WTC11 (cell line): ENCODE results near the gene FBXO15. TPM values are rescaled to one million over a fixed set of nuclear protein-coding genes. Genes with fewer than 3 reads are reported as not detected.

Source experiments
- ATAC-seq: fragments of 200-7000 bp; cut with Tn5 transposase; 2 replicates; pipeline ENCODE4 v1.10.0; 2021; ENCODE audit warnings: mild to moderate bottlenecking, moderate library complexity
- CTCF ChIA-PET: fragments of 300-600 bp; sonication (Branson Sonifier 250); formaldehyde crosslinking; loops from one replicate; lab custom pipeline; 2021; ENCODE audit warnings: antibody characterized with exemption; lab: Charles Lee
- POLR2A ChIA-PET: fragments of 350-600 bp; sonication (Branson Sonifier 250); formaldehyde crosslinking; loops from one replicate; lab custom pipeline; 2021; ENCODE audit warnings: antibody characterized with exemption; lab: Charles Lee
- DNase-seq: peaks from one replicate; pipeline ENCODE4 v3.0.0; 2021; ENCODE audit warnings: low spot score
- H3K27ac Mint-ChIP-seq: 2 replicates; pipeline ENCODE4 v1.8.0; 2021; ENCODE audit warnings: mixed read lengths
- H3K27me3 Mint-ChIP-seq: 2 replicates; pipeline ENCODE4 v1.8.0; 2021; ENCODE audit warnings: low read depth, mild to moderate bottlenecking, moderate library complexity, mixed read lengths
- H3K36me3 Mint-ChIP-seq: 2 replicates; pipeline ENCODE4 v1.8.0; 2021; ENCODE audit warnings: mixed read lengths
- H3K4me1 Mint-ChIP-seq: 2 replicates; pipeline ENCODE4 v1.8.0; 2022; ENCODE audit warnings: mixed read lengths
- H3K4me3 Mint-ChIP-seq: 2 replicates; pipeline ENCODE4 v1.8.0; 2021; ENCODE audit warnings: mild to moderate bottlenecking, moderate library complexity, mixed read lengths
- H3K9me3 Mint-ChIP-seq: 2 replicates; pipeline ENCODE4 v1.8.0; 2021; ENCODE audit warnings: mixed read lengths
- CBFB ChIP-seq: sonication (generic); formaldehyde crosslinking; IDR thresholded peaks from 2 replicates; pipeline ENCODE4 v1.8.1; 2022; ENCODE audit warnings: mild to moderate bottlenecking, low read depth, missing genetic modification reagents
- ESRRA ChIP-seq: sonication (generic); formaldehyde crosslinking; IDR thresholded peaks from 2 replicates; pipeline ENCODE4 v1.8.1; 2022; ENCODE audit warnings: mild to moderate bottlenecking, missing genetic modification reagents, borderline replicate concordance
- FOXP1 ChIP-seq: sonication (generic); formaldehyde crosslinking; IDR thresholded peaks from 2 replicates; pipeline ENCODE4 v1.8.0; 2022; ENCODE audit warnings: missing genetic modification reagents, mild to moderate bottlenecking, moderate library complexity, borderline replicate concordance
- GABPB1 ChIP-seq: sonication (generic); formaldehyde crosslinking; IDR thresholded peaks from 2 replicates; pipeline ENCODE4 v1.8.1; 2023; ENCODE audit warnings: mild to moderate bottlenecking, missing genetic modification reagents
- JUN ChIP-seq: sonication (generic); formaldehyde crosslinking; IDR thresholded peaks from 2 replicates; pipeline ENCODE4 v1.8.0; 2023; ENCODE audit warnings: mild to moderate bottlenecking, missing genetic modification reagents
- KAT7 ChIP-seq: sonication (generic); formaldehyde crosslinking; IDR thresholded peaks from 2 replicates; pipeline ENCODE4 v1.8.1; 2023; ENCODE audit warnings: missing genetic modification reagents, mild to moderate bottlenecking, borderline replicate concordance
- MYBL2 ChIP-seq: sonication (generic); formaldehyde crosslinking; IDR thresholded peaks from 2 replicates; pipeline ENCODE4 v1.8.1; 2023; ENCODE audit warnings: mild to moderate bottlenecking, moderate library complexity, missing genetic modification reagents
- OVOL2 ChIP-seq: fragments of 250-450 bp; sonication (Bioruptor Pico); IDR thresholded peaks from 2 replicates; pipeline ENCODE4 v1.9.0; 2021; ENCODE audit warnings: mild to moderate bottlenecking, borderline replicate concordance
- RELA ChIP-seq: sonication (generic); formaldehyde crosslinking; IDR thresholded peaks from 2 replicates; pipeline ENCODE4 v1.8.1; 2022; ENCODE audit warnings: missing genetic modification reagents, mild to moderate bottlenecking, borderline replicate concordance
- SMAD3 ChIP-seq: sonication (generic); formaldehyde crosslinking; IDR thresholded peaks from 2 replicates; pipeline ENCODE4 v1.8.0; 2022; ENCODE audit warnings: missing genetic modification reagents, mild to moderate bottlenecking, borderline replicate concordance
- TCF7 ChIP-seq: sonication (generic); formaldehyde crosslinking; IDR thresholded peaks from 2 replicates; pipeline ENCODE4 v1.8.0; 2022; ENCODE audit warnings: mild to moderate bottlenecking, low read depth, missing genetic modification reagents, moderate library complexity
- USF1 ChIP-seq: sonication (generic); formaldehyde crosslinking; IDR thresholded peaks from 2 replicates; pipeline ENCODE4 v1.8.0; 2022; ENCODE audit warnings: mild to moderate bottlenecking, missing genetic modification reagents
- ZNF512 ChIP-seq: sonication (generic); formaldehyde crosslinking; IDR thresholded peaks from 2 replicates; pipeline ENCODE4 v1.8.1; 2022; ENCODE audit warnings: missing genetic modification reagents, borderline replicate concordance
- ZNF671 ChIP-seq: fragments of 250-450 bp; sonication (Bioruptor Pico); IDR thresholded peaks from 2 replicates; pipeline ENCODE4 v1.8.0; 2021; ENCODE audit warnings: mild to moderate bottlenecking
- total RNA-seq: library from RNA; stranded (reverse); gene quantifications from 3 replicates; pipeline ENCODE4 v1.2.3, GENCODE V29; 2021
- TF ChIP-seq, protein P1 (sequence below): sonication (generic); formaldehyde crosslinking; IDR thresholded peaks from 2 replicates; pipeline ENCODE4 v1.8.1; 2023; ENCODE audit warnings: mild to moderate bottlenecking, moderate library complexity, missing genetic modification reagents
- TF ChIP-seq, protein P2 (sequence below): sonication (generic); formaldehyde crosslinking; IDR thresholded peaks from 2 replicates; pipeline ENCODE4 v1.8.0; 2022; ENCODE audit warnings: mild to moderate bottlenecking, missing genetic modification reagents
- TF ChIP-seq, protein P3 (sequence below): sonication (generic); formaldehyde crosslinking; IDR thresholded peaks from 2 replicates; pipeline ENCODE4 v1.8.0; 2023; ENCODE audit warnings: mild to moderate bottlenecking, missing genetic modification reagents
- TF ChIP-seq, protein P4 (sequence below): fragments of 250-450 bp; sonication (Bioruptor Pico); IDR thresholded peaks from 2 replicates; pipeline ENCODE4 v1.8.0; 2021; ENCODE audit warnings: mild to moderate bottlenecking
- TF ChIP-seq, protein P5 (sequence below): sonication (generic); formaldehyde crosslinking; IDR thresholded peaks from 2 replicates; pipeline ENCODE4 v1.8.0; 2023; ENCODE audit warnings: missing genetic modification reagents
- TF ChIP-seq, protein P6 (sequence below): sonication (generic); formaldehyde crosslinking; IDR thresholded peaks from 2 replicates; pipeline ENCODE4 v1.8.1; 2022; ENCODE audit warnings: mild to moderate bottlenecking, missing genetic modification reagents, moderate library complexity, borderline replicate concordance

FBXO15 gene
- total RNA-seq, 1 experiment from 2014 or later: 0.96 TPM

GRCh38 chr18:74155276-74155675, 7.6 kb upstream of the FBXO15 start (continued):
- TF ChIP-seq, protein P1, sequence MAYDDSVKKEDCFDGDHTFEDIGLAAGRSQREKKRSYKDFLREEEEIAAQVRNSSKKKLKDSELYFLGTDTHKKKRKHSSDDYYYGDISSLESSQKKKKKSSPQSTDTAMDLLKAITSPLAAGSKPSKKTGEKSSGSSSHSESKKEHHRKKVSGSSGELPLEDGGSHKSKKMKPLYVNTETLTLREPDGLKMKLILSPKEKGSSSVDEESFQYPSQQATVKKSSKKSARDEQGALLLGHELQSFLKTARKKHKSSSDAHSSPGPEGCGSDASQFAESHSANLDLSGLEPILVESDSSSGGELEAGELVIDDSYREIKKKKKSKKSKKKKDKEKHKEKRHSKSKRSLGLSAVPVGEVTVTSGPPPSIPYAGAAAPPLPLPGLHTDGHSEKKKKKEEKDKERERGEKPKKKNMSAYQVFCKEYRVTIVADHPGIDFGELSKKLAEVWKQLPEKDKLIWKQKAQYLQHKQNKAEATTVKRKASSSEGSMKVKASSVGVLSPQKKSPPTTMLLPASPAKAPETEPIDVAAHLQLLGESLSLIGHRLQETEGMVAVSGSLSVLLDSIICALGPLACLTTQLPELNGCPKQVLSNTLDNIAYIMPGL (CRISPR knock-in tag): no peak
- TF ChIP-seq, protein P2, sequence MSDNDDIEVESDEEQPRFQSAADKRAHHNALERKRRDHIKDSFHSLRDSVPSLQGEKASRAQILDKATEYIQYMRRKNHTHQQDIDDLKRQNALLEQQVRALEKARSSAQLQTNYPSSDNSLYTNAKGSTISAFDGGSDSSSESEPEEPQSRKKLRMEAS (CRISPR knock-in tag): no peak
- TF ChIP-seq, protein P3, sequence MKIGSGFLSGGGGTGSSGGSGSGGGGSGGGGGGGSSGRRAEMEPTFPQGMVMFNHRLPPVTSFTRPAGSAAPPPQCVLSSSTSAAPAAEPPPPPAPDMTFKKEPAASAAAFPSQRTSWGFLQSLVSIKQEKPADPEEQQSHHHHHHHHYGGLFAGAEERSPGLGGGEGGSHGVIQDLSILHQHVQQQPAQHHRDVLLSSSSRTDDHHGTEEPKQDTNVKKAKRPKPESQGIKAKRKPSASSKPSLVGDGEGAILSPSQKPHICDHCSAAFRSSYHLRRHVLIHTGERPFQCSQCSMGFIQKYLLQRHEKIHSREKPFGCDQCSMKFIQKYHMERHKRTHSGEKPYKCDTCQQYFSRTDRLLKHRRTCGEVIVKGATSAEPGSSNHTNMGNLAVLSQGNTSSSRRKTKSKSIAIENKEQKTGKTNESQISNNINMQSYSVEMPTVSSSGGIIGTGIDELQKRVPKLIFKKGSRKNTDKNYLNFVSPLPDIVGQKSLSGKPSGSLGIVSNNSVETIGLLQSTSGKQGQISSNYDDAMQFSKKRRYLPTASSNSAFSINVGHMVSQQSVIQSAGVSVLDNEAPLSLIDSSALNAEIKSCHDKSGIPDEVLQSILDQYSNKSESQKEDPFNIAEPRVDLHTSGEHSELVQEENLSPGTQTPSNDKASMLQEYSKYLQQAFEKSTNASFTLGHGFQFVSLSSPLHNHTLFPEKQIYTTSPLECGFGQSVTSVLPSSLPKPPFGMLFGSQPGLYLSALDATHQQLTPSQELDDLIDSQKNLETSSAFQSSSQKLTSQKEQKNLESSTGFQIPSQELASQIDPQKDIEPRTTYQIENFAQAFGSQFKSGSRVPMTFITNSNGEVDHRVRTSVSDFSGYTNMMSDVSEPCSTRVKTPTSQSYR (CRISPR knock-in tag): no peak
- TF ChIP-seq SMAD3 (CRISPR knock-in tag) (no peak), USF1 (CRISPR knock-in tag) (no peak)
- TF ChIP-seq, protein P4, sequence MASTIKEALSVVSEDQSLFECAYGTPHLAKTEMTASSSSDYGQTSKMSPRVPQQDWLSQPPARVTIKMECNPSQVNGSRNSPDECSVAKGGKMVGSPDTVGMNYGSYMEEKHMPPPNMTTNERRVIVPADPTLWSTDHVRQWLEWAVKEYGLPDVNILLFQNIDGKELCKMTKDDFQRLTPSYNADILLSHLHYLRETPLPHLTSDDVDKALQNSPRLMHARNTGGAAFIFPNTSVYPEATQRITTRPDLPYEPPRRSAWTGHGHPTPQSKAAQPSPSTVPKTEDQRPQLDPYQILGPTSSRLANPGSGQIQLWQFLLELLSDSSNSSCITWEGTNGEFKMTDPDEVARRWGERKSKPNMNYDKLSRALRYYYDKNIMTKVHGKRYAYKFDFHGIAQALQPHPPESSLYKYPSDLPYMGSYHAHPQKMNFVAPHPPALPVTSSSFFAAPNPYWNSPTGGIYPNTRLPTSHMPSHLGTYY (CRISPR knock-in tag): no peak
- TF ChIP-seq, protein P5, sequence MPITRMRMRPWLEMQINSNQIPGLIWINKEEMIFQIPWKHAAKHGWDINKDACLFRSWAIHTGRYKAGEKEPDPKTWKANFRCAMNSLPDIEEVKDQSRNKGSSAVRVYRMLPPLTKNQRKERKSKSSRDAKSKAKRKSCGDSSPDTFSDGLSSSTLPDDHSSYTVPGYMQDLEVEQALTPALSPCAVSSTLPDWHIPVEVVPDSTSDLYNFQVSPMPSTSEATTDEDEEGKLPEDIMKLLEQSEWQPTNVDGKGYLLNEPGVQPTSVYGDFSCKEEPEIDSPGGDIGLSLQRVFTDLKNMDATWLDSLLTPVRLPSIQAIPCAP: no peak
- TF ChIP-seq, all 79 proteins: peak for 0

DNA sequence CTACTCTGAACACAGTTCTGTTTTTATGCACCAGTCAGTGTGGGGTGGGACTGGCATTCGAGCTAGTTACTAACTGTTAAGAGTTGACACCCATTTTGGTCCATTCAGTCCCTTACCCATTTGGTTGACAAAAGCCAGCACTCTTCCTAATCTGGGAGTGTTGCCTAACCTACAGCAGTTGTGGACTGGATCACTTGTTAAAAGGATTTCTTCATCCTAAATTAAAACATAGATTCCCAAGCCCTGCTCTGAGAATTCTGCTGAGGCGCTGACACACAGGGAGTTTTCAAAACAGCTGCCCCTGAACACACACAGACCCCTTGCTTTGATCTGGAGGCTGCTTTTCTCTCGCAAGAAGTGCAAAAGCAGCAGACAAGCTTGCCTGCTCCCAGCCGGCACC, 7.1 kb upstream of the FBXO15 start:
- H3K27me3 Mint-ChIP-seq: no peaks in the 10 kb centered on the region
- CTCF ChIA-PET: interaction anchor here (3.8 kb wide), 1 partner anchor 72 kb away, joined by 27 read pairs; no protein-coding TSS in a partner anchor
- DNase-seq (no peak), ATAC-seq (0 out of 2 replicates have a peak, but pooled peaks have one; percentile 28)
- no peak overlapping the region for H3K27ac Mint-ChIP-seq
- peaks cover 43% of the 10 kb centered on the region for H3K36me3 Mint-ChIP-seq
- POLR2A ChIA-PET: no interaction called here
- H3K4me3 Mint-ChIP-seq: no peak overlapping the region
- H3K4me1 Mint-ChIP-seq: peaks cover 13% of the 10 kb centered on the region
- H3K9me3 Mint-ChIP-seq: no peaks in the 10 kb centered on the region
- TF ChIP-seq ESRRA (CRISPR knock-in tag) (no peak), TCF7 (CRISPR knock-in tag) (no peak), JUN (no peak), MYBL2 (no peak), KAT7 (no peak), OVOL2 (CRISPR knock-in tag) (no peak), GABPB1 (CRISPR knock-in tag) (no peak), RELA (CRISPR knock-in tag) (no peak), ZNF512 (CRISPR knock-in tag) (no peak), FOXP1 (CRISPR knock-in tag) (no peak), CBFB (no peak), ZNF671 (CRISPR knock-in tag) (no peak)
- TF ChIP-seq, protein P6, sequence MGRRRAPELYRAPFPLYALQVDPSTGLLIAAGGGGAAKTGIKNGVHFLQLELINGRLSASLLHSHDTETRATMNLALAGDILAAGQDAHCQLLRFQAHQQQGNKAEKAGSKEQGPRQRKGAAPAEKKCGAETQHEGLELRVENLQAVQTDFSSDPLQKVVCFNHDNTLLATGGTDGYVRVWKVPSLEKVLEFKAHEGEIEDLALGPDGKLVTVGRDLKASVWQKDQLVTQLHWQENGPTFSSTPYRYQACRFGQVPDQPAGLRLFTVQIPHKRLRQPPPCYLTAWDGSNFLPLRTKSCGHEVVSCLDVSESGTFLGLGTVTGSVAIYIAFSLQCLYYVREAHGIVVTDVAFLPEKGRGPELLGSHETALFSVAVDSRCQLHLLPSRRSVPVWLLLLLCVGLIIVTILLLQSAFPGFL (CRISPR knock-in tag): no peak
- TF ChIP-seq, protein P3 (CRISPR knock-in tag): no peak
